ENCODE data around the gene RESF1. TPM values are rescaled to one million over a fixed set of nuclear protein-coding genes. Genes with fewer than 3 reads are reported as not detected.
"Not testable (repeated sequence)": the region's sequence is repeated elsewhere in the genome, so short reads cannot be mapped to it uniquely, and the experiment has no call there.

The RESF1 gene
- polyA plus RNA-seq, 4 donors: 34.6 to 134 (median 89.5) TPM

- Histone ChIP-seq H3K4me3 (ENCODE audit: low read depth in 1 of 3, low read length in 3 of 3) (no peak overlapping the region), H3K36me3 (ENCODE audit: control insufficient read depth in 3 of 3, insufficient read depth in 2 of 3, low read depth in 1 of 3, low read length in 3 of 3) (no peaks in the 10 kb centered on the region), H3K27ac (ENCODE audit: low read depth in 1 of 3, low read length in 2 of 3) (no peak overlapping the region), H3K9me3 (ENCODE audit: control insufficient read depth in 2 of 2, insufficient read depth in 1 of 2, low read depth in 1 of 2, low read length in 1 of 2) (peaks cover 0 to 11% of the 10 kb centered on the region in 2 donors), H3K27me3 (ENCODE audit: control insufficient read depth in 3 of 3, insufficient read depth in 3 of 3, low read length in 3 of 3) (no peaks in the 10 kb centered on the region), H3K4me1 (ENCODE audit: control insufficient read depth in 3 of 3, insufficient read depth in 2 of 3, low read depth in 1 of 3, low read length in 2 of 3) (no peaks in the 10 kb centered on the region)
- 70 to 82% (median 79%) methylated on average over 7 of the region's 7 CpGs for WGBS, 3 donors
- FAIRE-seq (no peak), DNase-seq (peak in 1 of 2 donors; percentile 20)
These were observed 27.2 kb upstream of the RESF1 start for GRCh38 chr12:31931796-31932715.

- H3K4me1 ChIP-seq (ENCODE audit: control insufficient read depth in 3 of 3, insufficient read depth in 2 of 3, low read depth in 1 of 3, low read length in 2 of 3): no peaks in the 10 kb centered on the region
- peaks cover 0 to 3% (median 0%) of the 10 kb centered on the region in 3 donors for H3K36me3 ChIP-seq (ENCODE audit: control insufficient read depth in 3 of 3, insufficient read depth in 2 of 3, low read depth in 1 of 3, low read length in 3 of 3)
- H3K4me3 ChIP-seq (ENCODE audit: low read depth in 1 of 3, low read length in 3 of 3): no peak overlapping the region
- no peaks in the 10 kb centered on the region for H3K27me3 ChIP-seq (ENCODE audit: control insufficient read depth in 3 of 3, insufficient read depth in 3 of 3, low read length in 3 of 3)
- 90 to 95% (median 94%) methylated on average over 4 of the region's 4 CpGs for WGBS, 3 donors
- no peak overlapping the region for H3K27ac ChIP-seq (ENCODE audit: low read depth in 1 of 3, low read length in 2 of 3)
- H3K9me3 ChIP-seq (ENCODE audit: control insufficient read depth in 2 of 2, insufficient read depth in 1 of 2, low read depth in 1 of 2, low read length in 1 of 2): peaks cover 0 to 66% of the 10 kb centered on the region in 2 donors
- FAIRE-seq: no peak
- no peak for DNase-seq
These were observed 14.9 kb upstream of the RESF1 start for GRCh38 chr12:31944299-31944698.

- DNase-seq (no peak), FAIRE-seq (no peak)
- Histone ChIP-seq H3K36me3 (ENCODE audit: control insufficient read depth in 3 of 3, insufficient read depth in 2 of 3, low read depth in 1 of 3, low read length in 3 of 3) (peaks cover 0 to 3% (median 0%) of the 10 kb centered on the region in 3 donors), H3K4me1 (ENCODE audit: control insufficient read depth in 3 of 3, insufficient read depth in 2 of 3, low read depth in 1 of 3, low read length in 2 of 3) (no peaks in the 10 kb centered on the region), H3K9me3 (ENCODE audit: control insufficient read depth in 2 of 2, insufficient read depth in 1 of 2, low read depth in 1 of 2, low read length in 1 of 2) (peaks cover 0 to 62% of the 10 kb centered on the region in 2 donors), H3K27me3 (ENCODE audit: control insufficient read depth in 3 of 3, insufficient read depth in 3 of 3, low read length in 3 of 3) (no peaks in the 10 kb centered on the region), H3K4me3 (ENCODE audit: low read depth in 1 of 3, low read length in 3 of 3) (no peak overlapping the region), H3K27ac (ENCODE audit: low read depth in 1 of 3, low read length in 2 of 3) (peak overlapping the region in 1 of 3 donors; percentile 66)
- 91 to 96% (median 91%) methylated on average over 6 of the region's 6 CpGs for WGBS, 3 donors
These were observed 11.2 kb upstream of the RESF1 start for GRCh38 chr12:31947971-31948370.

GRCh38 chr12:31948697-31949359, 10.4 kb upstream of the RESF1 start:
- Histone ChIP-seq H3K27ac (ENCODE audit: low read depth in 1 of 3, low read length in 2 of 3) (peak overlapping the region in 2 of 3 donors; percentile 16 to 66), H3K9me3 (ENCODE audit: control insufficient read depth in 2 of 2, insufficient read depth in 1 of 2, low read depth in 1 of 2, low read length in 1 of 2) (peaks cover 0 to 58% of the 10 kb centered on the region in 2 donors)
- WGBS, 3 donors: 17 to 56% (median 29%) methylated on average over 3 of the region's 3 CpGs
- not testable (repeated sequence) for FAIRE-seq; H3K27me3 ChIP-seq (ENCODE audit: control insufficient read depth in 3 of 3, insufficient read depth in 3 of 3, low read length in 3 of 3); H3K36me3 ChIP-seq (ENCODE audit: control insufficient read depth in 3 of 3, insufficient read depth in 2 of 3, low read depth in 1 of 3, low read length in 3 of 3); H3K4me3 ChIP-seq (ENCODE audit: low read depth in 1 of 3, low read length in 3 of 3); H3K4me1 ChIP-seq (ENCODE audit: control insufficient read depth in 3 of 3, insufficient read depth in 2 of 3, low read depth in 1 of 3, low read length in 2 of 3)
- DNase-seq: peak; percentile 71 to 91

GRCh38 chr12:31950088-31950487, 9.1 kb upstream of the RESF1 start:
- no peak for DNase-seq
- WGBS, 3 donors: 81 to 95% (median 92%) methylated on average over 4 of the region's 4 CpGs
- no peaks in the 10 kb centered on the region for H3K4me1 ChIP-seq (ENCODE audit: control insufficient read depth in 3 of 3, insufficient read depth in 2 of 3, low read depth in 1 of 3, low read length in 2 of 3)
- H3K27me3 ChIP-seq (ENCODE audit: control insufficient read depth in 3 of 3, insufficient read depth in 3 of 3, low read length in 3 of 3): no peaks in the 10 kb centered on the region
- H3K9me3 ChIP-seq (ENCODE audit: control insufficient read depth in 2 of 2, insufficient read depth in 1 of 2, low read depth in 1 of 2, low read length in 1 of 2): peaks cover 0 to 47% of the 10 kb centered on the region in 2 donors
- H3K27ac ChIP-seq (ENCODE audit: low read depth in 1 of 3, low read length in 2 of 3): no peak overlapping the region
- H3K36me3 ChIP-seq (ENCODE audit: control insufficient read depth in 3 of 3, insufficient read depth in 2 of 3, low read depth in 1 of 3, low read length in 3 of 3): peaks cover 0 to 3% (median 0%) of the 10 kb centered on the region in 3 donors
- no peak for FAIRE-seq
- H3K4me3 ChIP-seq (ENCODE audit: low read depth in 1 of 3, low read length in 3 of 3): no peak overlapping the region

- FAIRE-seq (no peak), DNase-seq (no peak)
- peaks cover 0 to 3% (median 0%) of the 10 kb centered on the region in 3 donors for H3K36me3 ChIP-seq (ENCODE audit: control insufficient read depth in 3 of 3, insufficient read depth in 2 of 3, low read depth in 1 of 3, low read length in 3 of 3)
- H3K4me1 ChIP-seq (ENCODE audit: control insufficient read depth in 3 of 3, insufficient read depth in 2 of 3, low read depth in 1 of 3, low read length in 2 of 3): no peaks in the 10 kb centered on the region
- H3K9me3 ChIP-seq (ENCODE audit: control insufficient read depth in 2 of 2, insufficient read depth in 1 of 2, low read depth in 1 of 2, low read length in 1 of 2): peaks cover 0 to 44% of the 10 kb centered on the region in 2 donors
- no peaks in the 10 kb centered on the region for H3K27me3 ChIP-seq (ENCODE audit: control insufficient read depth in 3 of 3, insufficient read depth in 3 of 3, low read length in 3 of 3)
- no peak overlapping the region for H3K4me3 ChIP-seq (ENCODE audit: low read depth in 1 of 3, low read length in 3 of 3)
- no peak overlapping the region for H3K27ac ChIP-seq (ENCODE audit: low read depth in 1 of 3, low read length in 2 of 3)
These were observed 8.7 kb upstream of the RESF1 start for GRCh38 chr12:31950492-31950891.

GRCh38 chr12:31951008-31951407, 8.2 kb upstream of the RESF1 start:
- Histone ChIP-seq H3K4me1 (ENCODE audit: control insufficient read depth in 3 of 3, insufficient read depth in 2 of 3, low read depth in 1 of 3, low read length in 2 of 3) (no peaks in the 10 kb centered on the region), H3K36me3 (ENCODE audit: control insufficient read depth in 3 of 3, insufficient read depth in 2 of 3, low read depth in 1 of 3, low read length in 3 of 3) (peaks cover 0 to 3% (median 0%) of the 10 kb centered on the region in 3 donors), H3K4me3 (ENCODE audit: low read depth in 1 of 3, low read length in 3 of 3) (no peak overlapping the region), H3K27me3 (ENCODE audit: control insufficient read depth in 3 of 3, insufficient read depth in 3 of 3, low read length in 3 of 3) (no peaks in the 10 kb centered on the region), H3K27ac (ENCODE audit: low read depth in 1 of 3, low read length in 2 of 3) (no peak overlapping the region), H3K9me3 (ENCODE audit: control insufficient read depth in 2 of 2, insufficient read depth in 1 of 2, low read depth in 1 of 2, low read length in 1 of 2) (peaks cover 0 to 40% of the 10 kb centered on the region in 2 donors)
- DNase-seq (no peak), FAIRE-seq (no peak)
- 51 to 74% (median 63%) methylated on average over 4 of the region's 4 CpGs for WGBS, 3 donors

GRCh38 chr12:31951939-31952338, 7.3 kb upstream of the RESF1 start:
- no peak overlapping the region for H3K4me3 ChIP-seq (ENCODE audit: low read depth in 1 of 3, low read length in 3 of 3)
- DNase-seq: no peak
- 93 to 96% (median 94%) methylated on average over 2 of the region's 2 CpGs for WGBS, 3 donors
- peaks cover 0 to 3% (median 0%) of the 10 kb centered on the region in 3 donors for H3K36me3 ChIP-seq (ENCODE audit: control insufficient read depth in 3 of 3, insufficient read depth in 2 of 3, low read depth in 1 of 3, low read length in 3 of 3)
- peaks cover 0 to 32% of the 10 kb centered on the region in 2 donors for H3K9me3 ChIP-seq (ENCODE audit: control insufficient read depth in 2 of 2, insufficient read depth in 1 of 2, low read depth in 1 of 2, low read length in 1 of 2)
- H3K4me1 ChIP-seq (ENCODE audit: control insufficient read depth in 3 of 3, insufficient read depth in 2 of 3, low read depth in 1 of 3, low read length in 2 of 3): no peaks in the 10 kb centered on the region
- no peak overlapping the region for H3K27ac ChIP-seq (ENCODE audit: low read depth in 1 of 3, low read length in 2 of 3)
- H3K27me3 ChIP-seq (ENCODE audit: control insufficient read depth in 3 of 3, insufficient read depth in 3 of 3, low read length in 3 of 3): no peaks in the 10 kb centered on the region
- no peak for FAIRE-seq
